H1 (cell line): ENCODE measurements around the gene GPX4. TPM values are rescaled to one million over a fixed set of nuclear protein-coding genes. Genes with fewer than 3 reads are reported as not detected.

ENCODE experiments used
- CTCF ChIA-PET: fragments of 300-600 bp; sonication (Branson Sonifier 250); formaldehyde crosslinking; loops from one replicate; lab custom pipeline; 2021; ENCODE audit not compliant: partially characterized antibody; lab: Charles Lee
- POLR2A ChIA-PET: fragments of 300-600 bp; sonication (Branson Sonifier 250); formaldehyde crosslinking; loops from one replicate; lab custom pipeline; 2021; ENCODE audit warnings: inconsistent platforms; ENCODE audit not compliant: partially characterized antibody; lab: Charles Lee
- DNase-seq, 2 experiments: peaks; one replicate each; pipeline versions ENCODE4 v3.0.0 to v3.0.0-alpha.2; 2010 to 2022; ENCODE audit warnings: low spot score in 2 of 2, low read depth in 1 of 2, mixed read lengths in 1 of 2
- FAIRE-seq: peaks from 2 replicates; lab custom pipeline; 2011; peaks lifted over from hg19 to GRCh38; lab: Jason Lieb, UNC
- H2AFZ ChIP-seq: 2 replicates; pipeline ENCODE4 v1.8.1; 2012; ENCODE audit warnings: low read length, inconsistent platforms
- H2AK5ac ChIP-seq: 2 replicates; pipeline ENCODE4 v1.6.1; 2013; ENCODE audit warnings: low read depth, low read length
- H2BK120ac ChIP-seq: replicated peaks from 2 replicates; pipeline ENCODE3; 2013; ENCODE audit warnings: low read depth, low read length, inconsistent platforms
- H2BK12ac ChIP-seq: 2 replicates; pipeline ENCODE4 v1.6.1; 2013; ENCODE audit warnings: low read depth, low read length
- H2BK15ac ChIP-seq: 2 replicates; pipeline ENCODE4 v1.6.1; 2013; ENCODE audit warnings: low read length
- H2BK20ac ChIP-seq: 2 replicates; pipeline ENCODE4 v1.6.1; 2013; ENCODE audit warnings: low read length
- H2BK5ac ChIP-seq: 2 replicates; pipeline ENCODE4 v1.6.1; 2013; ENCODE audit warnings: low read depth, low read length
- H3K14ac ChIP-seq: 2 replicates; pipeline ENCODE4 v1.6.1; 2013; ENCODE audit warnings: inconsistent platforms; ENCODE audit not compliant: insufficient read length
- H3K18ac ChIP-seq: 2 replicates; pipeline ENCODE4 v1.6.1; 2013; ENCODE audit warnings: low read length; ENCODE audit errors: extremely low read depth
- H3K23ac ChIP-seq: 2 replicates; pipeline ENCODE4 v1.6.1; 2013; ENCODE audit warnings: inconsistent platforms; ENCODE audit not compliant: insufficient read length
- H3K23me2 ChIP-seq: 2 replicates; pipeline ENCODE4 v1.6.1; 2013; ENCODE audit warnings: low read depth, low read length
- H3K27ac ChIP-seq: 2 replicates; pipeline ENCODE4 v1.6.1; 2011; ENCODE audit warnings: low read depth, low read length, inconsistent platforms
- H3K27me3 ChIP-seq, 4 experiments: replicated peaks in 1 of 4; 1 replicate in 1 of 4; 2 replicates in 3 of 4; pipeline versions ENCODE4 v1.6.1 to v1.8.1; 2011 to 2013; ENCODE audit warnings: low read length in 3 of 4, mild to moderate bottlenecking in 3 of 4, inconsistent platforms in 2 of 4, mixed read lengths in 2 of 4, moderate library complexity in 1 of 4; ENCODE audit not compliant: control insufficient read depth in 3 of 4, insufficient read depth in 3 of 4; ENCODE audit errors: extremely low read depth in 1 of 4
- H3K36me3 ChIP-seq, 4 experiments: 2 replicates each; pipeline versions ENCODE4 v1.6.1 to v1.8.1; 2011 to 2013; ENCODE audit warnings: mild to moderate bottlenecking in 4 of 4, low read length in 3 of 4, moderate library complexity in 2 of 4, control low read depth in 1 of 4, inconsistent platforms in 1 of 4; ENCODE audit not compliant: insufficient read depth in 4 of 4, control insufficient read depth in 2 of 4
- H3K4ac ChIP-seq: replicated peaks from 2 replicates; pipeline ENCODE3; 2013; ENCODE audit warnings: low read length, low read depth, mixed read lengths, inconsistent platforms; ENCODE audit not compliant: insufficient read length
- H3K4me1 ChIP-seq, 4 experiments: replicated peaks in 1 of 4; 1 replicate in 1 of 4; 2 replicates in 3 of 4; pipeline versions ENCODE4 v1.6.1 to v1.8.1; 2011 to 2013; ENCODE audit warnings: low read length in 3 of 4, inconsistent platforms in 2 of 4, mixed read lengths in 1 of 4; ENCODE audit not compliant: insufficient read depth in 4 of 4, control insufficient read depth in 3 of 4
- H3K4me2 ChIP-seq, 2 experiments: 2 replicates each; pipeline versions ENCODE4 v1.6.1 to v1.8.1; 2011 to 2013; ENCODE audit warnings: low read depth in 2 of 2, low read length in 2 of 2, control low read depth in 1 of 2, inconsistent platforms in 1 of 2, mild to moderate bottlenecking in 1 of 2; ENCODE audit not compliant: insufficient read depth in 1 of 2
- H3K4me3 ChIP-seq, 4 experiments: fragments of 200-600, 300-600 bp in 1 of 4; sonication (generic), shearing (Covaris generic), sonication (Bioruptor Twin) in 1 of 4; 2 replicates each; pipeline versions ENCODE4 v1.5.1 to v1.8.1; 2011 to 2016; ENCODE audit warnings: low read length in 4 of 4, low read depth in 3 of 4, control low read depth in 2 of 4, inconsistent platforms in 2 of 4, mild to moderate bottlenecking in 2 of 4, mixed read lengths in 1 of 4, moderate library complexity in 1 of 4; ENCODE audit not compliant: insufficient read depth in 2 of 4; ENCODE audit errors: extremely low read depth in 1 of 4
- H3K56ac ChIP-seq: replicated peaks from 2 replicates; pipeline ENCODE3; 2013; ENCODE audit warnings: low read depth, mild to moderate bottlenecking, mixed read lengths, low read length, inconsistent platforms; ENCODE audit not compliant: insufficient read length
- H3K79me1 ChIP-seq: 2 replicates; pipeline ENCODE4 v1.6.1; 2013; ENCODE audit warnings: low read depth, low read length, control low read depth
- H3K79me2 ChIP-seq, 2 experiments: 2 replicates each; pipeline versions ENCODE4 v1.6.1 to v1.8.1; 2012 to 2013; ENCODE audit warnings: low read length in 2 of 2, mild to moderate bottlenecking in 2 of 2, inconsistent platforms in 1 of 2; ENCODE audit not compliant: insufficient read depth in 2 of 2, control insufficient read depth in 1 of 2
- H3K9ac ChIP-seq, 4 experiments: replicated peaks in 1 of 4; 1 replicate in 1 of 4; 2 replicates in 3 of 4; pipeline versions ENCODE4 v1.6.1 to v1.8.1; 2011 to 2013; ENCODE audit warnings: low read depth in 3 of 4, low read length in 3 of 4, control low read depth in 2 of 4, mild to moderate bottlenecking in 2 of 4, moderate library complexity in 2 of 4, inconsistent platforms in 1 of 4; ENCODE audit errors: extremely low read depth in 1 of 4
- H3K9me3 ChIP-seq, 2 experiments: 2 replicates each; pipeline versions ENCODE4 v1.6.1 to v1.8.1; 2012 to 2013; ENCODE audit warnings: mild to moderate bottlenecking in 2 of 2, moderate library complexity in 2 of 2, control low read depth in 1 of 2, inconsistent platforms in 1 of 2, low read depth in 1 of 2, low read length in 1 of 2, mixed read lengths in 1 of 2; ENCODE audit not compliant: insufficient read depth in 2 of 2
- H4K20me1 ChIP-seq, 2 experiments: replicated peaks in 1 of 2; 2 replicates each; pipeline versions ENCODE3 to v1.8.1; 2011 to 2013; ENCODE audit warnings: inconsistent platforms in 2 of 2, low read length in 2 of 2, mild to moderate bottlenecking in 1 of 2; ENCODE audit not compliant: insufficient read depth in 2 of 2, control insufficient read depth in 1 of 2
- H4K5ac ChIP-seq: 2 replicates; pipeline ENCODE4 v1.6.1; 2013; ENCODE audit warnings: low read length, low read depth, mixed read lengths, inconsistent platforms; ENCODE audit not compliant: insufficient read length
- H4K8ac ChIP-seq: 2 replicates; pipeline ENCODE4 v1.8.0; 2013; ENCODE audit warnings: mild to moderate bottlenecking, moderate library complexity, low read length, inconsistent platforms; ENCODE audit not compliant: insufficient read depth; ENCODE audit errors: extremely low read depth
- H4K91ac ChIP-seq: replicated peaks from 2 replicates; pipeline ENCODE3; 2013; ENCODE audit warnings: low read length, mixed read lengths, inconsistent platforms; ENCODE audit not compliant: insufficient read length
- RNF2 ChIP-seq: fragments of 200-900, 300-1000 bp; sonication (generic); IDR thresholded peaks from 2 replicates; pipeline ENCODE4 v1.7.1; 2016; ENCODE audit warnings: borderline replicate concordance, low read depth, mild to moderate bottlenecking, antibody characterized with exemption, low read length; ENCODE audit not compliant: poor library complexity, severe bottlenecking; ENCODE audit errors: missing control alignments
- WGBS, 2 experiments: shearing (Covaris generic) in 1 of 2; methylation state at CpG; one replicate each; pipeline versions ENCODE4 v1.1.6 to v1.1.7; 2013 to 2015; ENCODE audit warnings: low lambda C conversion rate in 2 of 2, mixed read lengths in 2 of 2, inconsistent platforms in 1 of 2, low coverage in 1 of 2, missing lambda C conversion rate in 1 of 2; ENCODE audit not compliant: insufficient replicate concordance in 2 of 2, insufficient coverage in 1 of 2, insufficient read length in 1 of 2; ENCODE audit errors: extremely low coverage in 1 of 2, missing lambda C conversion rate in 1 of 2; 5-methylcytosine and 5-hydroxymethylcytosine counted together
- polyA plus RNA-seq, 7 experiments: library from polyadenylated mRNA; depleted of rRNA in 3 of 7; stranded (reverse) in 5 of 7; unstranded in 2 of 7; fragments of >200 nt in 5 of 7; fragments of 200-250 nt in 2 of 7; gene quantifications; 1 replicate in 5 of 7; 2 replicates in 1 of 7; 4 replicates in 1 of 7; pipeline versions ENCODE4 v1.2.1 to v1.2.3, GENCODE V29; 2011 to 2013; ENCODE audit warnings: missing spikeins in 2 of 7, mixed read lengths in 2 of 7
- total RNA-seq: library from RNA; stranded (reverse); fragmentation: NEBNext Ultra II Directional; extraction: Animal tissue kit (Norgen Biotek cat#: 25700); gene quantifications from 2 replicates; pipeline ENCODE4 v1.2.1, GENCODE V29; 2021

The GPX4 gene
- total and polyA plus RNA-seq, 2 of the 8 experiments (the other 6 are each of a cell fraction or from before 2014, with no cell fraction given), result 342 to 693 TPM

DNA sequence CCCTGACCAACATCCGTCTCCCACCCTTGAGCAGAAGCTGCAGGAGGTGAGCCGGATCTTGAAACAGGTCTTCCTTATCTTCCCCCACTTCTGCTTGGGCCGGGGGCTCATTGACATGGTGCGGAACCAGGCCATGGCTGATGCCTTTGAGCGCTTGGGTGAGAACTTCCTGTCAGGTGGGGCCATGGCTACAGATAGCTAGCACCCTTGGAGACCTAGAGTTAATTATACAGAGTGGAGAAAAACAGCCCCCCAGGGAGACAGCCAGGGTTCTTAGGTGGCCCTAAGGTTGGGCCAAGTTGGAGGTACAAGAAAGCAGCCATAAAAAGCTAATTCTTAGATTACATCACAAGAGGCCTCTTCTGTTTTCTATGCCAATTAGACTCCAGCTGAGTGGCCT lies 45.7 kb upstream of the GPX4 start:
- no peak overlapping the region for H2AFZ ChIP-seq
- no peak for FAIRE-seq
- H2BK20ac ChIP-seq, result no peak overlapping the region
- H4K20me1 ChIP-seq, result peaks cover 0 to 2% of the 10 kb centered on the region in 2 experiments
- no peak overlapping the region for H4K5ac ChIP-seq
- no peak overlapping the region for H3K27ac ChIP-seq
- no peak overlapping the region for H2BK120ac ChIP-seq
- no peak overlapping the region for H3K9ac ChIP-seq
- H3K79me1 ChIP-seq, result no peaks in the 10 kb centered on the region
- H3K4me3 ChIP-seq, result no peak overlapping the region
- H3K36me3 ChIP-seq, result peaks cover 0 to 49% (median 14%) of the 10 kb centered on the region in 4 experiments; a peak in 6 of 8 replicates
- H3K14ac ChIP-seq, result no peak overlapping the region
- no peak overlapping the region for H2BK12ac ChIP-seq
- H3K23ac ChIP-seq, result no peak overlapping the region
- no peak overlapping the region for H3K18ac ChIP-seq
- H3K9me3 ChIP-seq, result peaks cover 38 to 63% of the 10 kb centered on the region in 2 experiments
- H4K8ac ChIP-seq, result no peak overlapping the region
- no peak for TF ChIP-seq RNF2
- TF ChIP-seq, all 59 proteins: peak for 0
- no peaks in the 10 kb centered on the region; a peak in 1 of 7 replicates for H3K27me3 ChIP-seq
- H3K56ac ChIP-seq, result no peak overlapping the region
- H3K23me2 ChIP-seq, result no peaks in the 10 kb centered on the region
- no peak overlapping the region for H2BK15ac ChIP-seq
- no peak overlapping the region for H4K91ac ChIP-seq
- H3K4ac ChIP-seq, result no peak overlapping the region
- peaks cover 0 to 4% (median 0%) of the 10 kb centered on the region in 4 experiments; a peak in 1 of 7 replicates for H3K4me1 ChIP-seq
- ChIA-PET POLR2A (interaction anchor here (1.5 to 2.1 kb wide), 3 partner anchors 10 to 21 kb away, joined by 4 to 8 read pairs (median 8); partner anchors contain the start of gene ABCA7), CTCF (interaction anchor here (0.6 to 2.4 kb wide), 3 partner anchors 9 to 287 kb away, joined by 3 to 7 read pairs (median 4); partner anchors contain the start of gene ARHGAP45)
- H2BK5ac ChIP-seq, result no peak overlapping the region
- DNase-seq, result no peak
- 92% methylated on average over 5 of the region's 5 CpGs; no CpG with 5 or more reads in 1 of the 2 experiments for WGBS, 2 experiments
- no peaks in the 10 kb centered on the region for H3K79me2 ChIP-seq
- no peak overlapping the region for H2AK5ac ChIP-seq
- no peak overlapping the region for H3K4me2 ChIP-seq
